IPS-20b (cell line): ENCODE results near the gene EPB41L2.

ENCODE experiments used
- H3K27ac ChIP-seq: one replicate; pipeline ENCODE4 v1.5.1; 2013; ENCODE audit warnings: low read length
- H3K27me3 ChIP-seq: 2 replicates; pipeline ENCODE4 v1.6.1; 2013; ENCODE audit warnings: mild to moderate bottlenecking, low read length, inconsistent platforms; ENCODE audit not compliant: insufficient read depth
- H3K36me3 ChIP-seq: 2 replicates; pipeline ENCODE4 v1.6.1; 2013; ENCODE audit warnings: low read depth, mild to moderate bottlenecking, inconsistent platforms, low read length, moderate library complexity; ENCODE audit not compliant: insufficient read depth
- H3K4me1 ChIP-seq: 2 replicates; pipeline ENCODE4 v1.6.1; 2013; ENCODE audit warnings: mild to moderate bottlenecking, control low read depth, inconsistent platforms, low read length, moderate library complexity; ENCODE audit not compliant: insufficient read depth
- H3K4me3 ChIP-seq: 2 replicates; pipeline ENCODE4 v1.5.1; 2013; ENCODE audit warnings: mild to moderate bottlenecking, low read length, inconsistent platforms
- H3K9ac ChIP-seq: 2 replicates; pipeline ENCODE4 v1.6.1; 2013; ENCODE audit warnings: low read depth, mild to moderate bottlenecking, inconsistent platforms, low read length, moderate library complexity
- H3K9me3 ChIP-seq: 2 replicates; pipeline ENCODE4 v1.6.1; 2013; ENCODE audit warnings: mild to moderate bottlenecking, low read depth, low read length, inconsistent platforms; ENCODE audit not compliant: insufficient read depth

Gene EPB41L2

GRCh38 chr6:130864344-130864743, 198.7 kb downstream of the EPB41L2 start:
- Histone ChIP-seq H3K4me1 (peaks cover 12% of the 10 kb centered on the region; the same call in 1 of the 2 replicates), H3K36me3 (peaks cover 4% of the 10 kb centered on the region; the same call in 1 of the 2 replicates), H3K9me3 (no peaks in the 10 kb centered on the region), H3K27ac (no peak overlapping the region), H3K4me3 (no peak overlapping the region), H3K9ac (no peak overlapping the region), H3K27me3 (no peaks in the 10 kb centered on the region)

- Histone ChIP-seq H3K27me3 (no peaks in the 10 kb centered on the region), H3K27ac (no peak overlapping the region), H3K9me3 (no peaks in the 10 kb centered on the region), H3K4me3 (no peak overlapping the region), H3K9ac (no peak overlapping the region), H3K36me3 (peaks cover 4% of the 10 kb centered on the region; the same call in 1 of the 2 replicates), H3K4me1 (peaks cover 14% of the 10 kb centered on the region)
Observed at GRCh38 chr6:130863415-130864230, 199.4 kb downstream of the EPB41L2 start.

GRCh38 chr6:130862370-130862769, 200.7 kb downstream of the EPB41L2 start:
- Histone ChIP-seq H3K27me3 (no peaks in the 10 kb centered on the region), H3K9me3 (no peaks in the 10 kb centered on the region), H3K27ac (no peak overlapping the region), H3K4me3 (no peak overlapping the region), H3K9ac (0 out of 2 replicates have a peak overlapping the region, but pooled peaks have one; percentile 8), H3K36me3 (peaks cover 4% of the 10 kb centered on the region; the same call in 1 of the 2 replicates), H3K4me1 (peaks cover 16% of the 10 kb centered on the region)

- Histone ChIP-seq H3K4me1 (peaks cover 16% of the 10 kb centered on the region), H3K9ac (no peak overlapping the region), H3K36me3 (no peaks in the 10 kb centered on the region), H3K27me3 (no peaks in the 10 kb centered on the region), H3K4me3 (no peak overlapping the region), H3K27ac (no peak overlapping the region), H3K9me3 (no peaks in the 10 kb centered on the region)
Observed at GRCh38 chr6:130859161-130859867, 203.7 kb downstream of the EPB41L2 start.

- Histone ChIP-seq H3K9me3 (no peaks in the 10 kb centered on the region), H3K36me3 (no peaks in the 10 kb centered on the region), H3K9ac (no peak overlapping the region), H3K4me3 (no peak overlapping the region), H3K27ac (no peak overlapping the region), H3K27me3 (no peaks in the 10 kb centered on the region), H3K4me1 (peaks cover 23% of the 10 kb centered on the region)
Observed at GRCh38 chr6:130858498-130859160, 204.4 kb downstream of the EPB41L2 start.

- H3K27me3 ChIP-seq = no peaks in the 10 kb centered on the region
- H3K36me3 ChIP-seq = no peaks in the 10 kb centered on the region
- H3K4me1 ChIP-seq = peaks cover 24% of the 10 kb centered on the region
- no peak overlapping the region for H3K9ac ChIP-seq
- no peak overlapping the region for H3K4me3 ChIP-seq
- no peaks in the 10 kb centered on the region for H3K9me3 ChIP-seq
- no peak overlapping the region for H3K27ac ChIP-seq
Observed at GRCh38 chr6:130858054-130858453, 205.0 kb downstream of the EPB41L2 start.

GRCh38 chr6:130853555-130854183, 209.4 kb downstream of the EPB41L2 start:
- Histone ChIP-seq H3K27ac (no peak overlapping the region), H3K4me1 (peaks cover 19% of the 10 kb centered on the region), H3K36me3 (no peaks in the 10 kb centered on the region), H3K9ac (no peak overlapping the region), H3K4me3 (no peak overlapping the region), H3K27me3 (no peaks in the 10 kb centered on the region), H3K9me3 (no peaks in the 10 kb centered on the region)

GRCh38 chr6:130852844-130853554, 210.0 kb downstream of the EPB41L2 start:
- H3K9ac ChIP-seq = no peak overlapping the region
- no peaks in the 10 kb centered on the region for H3K36me3 ChIP-seq
- peaks cover 17% of the 10 kb centered on the region for H3K4me1 ChIP-seq
- H3K27ac ChIP-seq = no peak overlapping the region
- H3K9me3 ChIP-seq = no peaks in the 10 kb centered on the region
- no peaks in the 10 kb centered on the region for H3K27me3 ChIP-seq
- H3K4me3 ChIP-seq = no peak overlapping the region

GRCh38 chr6:130851026-130851425, 212.0 kb downstream of the EPB41L2 start:
- Histone ChIP-seq H3K9me3 (no peaks in the 10 kb centered on the region), H3K4me1 (peaks cover 17% of the 10 kb centered on the region), H3K36me3 (no peaks in the 10 kb centered on the region), H3K9ac (no peak overlapping the region), H3K4me3 (no peak overlapping the region), H3K27me3 (no peaks in the 10 kb centered on the region), H3K27ac (no peak overlapping the region)

- Histone ChIP-seq H3K27me3 (no peaks in the 10 kb centered on the region), H3K4me1 (peaks cover 17% of the 10 kb centered on the region), H3K4me3 (no peak overlapping the region), H3K9ac (no peak overlapping the region), H3K27ac (no peak overlapping the region), H3K36me3 (no peaks in the 10 kb centered on the region), H3K9me3 (no peaks in the 10 kb centered on the region)
Observed at GRCh38 chr6:130849594-130849993, 213.5 kb downstream of the EPB41L2 start.

GRCh38 chr6:130848945-130849344, 214.1 kb downstream of the EPB41L2 start:
- H3K9ac ChIP-seq = no peak overlapping the region
- peaks cover 12% of the 10 kb centered on the region for H3K4me1 ChIP-seq
- no peaks in the 10 kb centered on the region for H3K9me3 ChIP-seq
- H3K36me3 ChIP-seq = no peaks in the 10 kb centered on the region
- no peak overlapping the region for H3K27ac ChIP-seq
- no peaks in the 10 kb centered on the region for H3K27me3 ChIP-seq
- H3K4me3 ChIP-seq = no peak overlapping the region
